HG03159 (cell line): Measurements from ENCODE around the gene MAGI1.
"Not testable (repeated sequence)": the region's sequence is repeated elsewhere in the genome, so short reads cannot be mapped to it uniquely, and the experiment has no call there.

Experiments used
- ATAC-seq: cut with Tn5 transposase; IDR thresholded peaks from one replicate; pipeline ENCODE4 v1.9.1; 2021; ENCODE audit warnings: mild to moderate bottlenecking, moderate library complexity; ENCODE audit not compliant: unreplicated experiment

MAGI1 gene

GRCh38 chr3:65583188-65583587 is 455.5 kb downstream of the MAGI1 start:
- ATAC-seq, result no peak

- no peak for ATAC-seq
Measured at GRCh38 chr3:65582012-65582717, 456.6 kb downstream of the MAGI1 start.

- ATAC-seq, result no peak
Measured at GRCh38 chr3:65581313-65581712, 457.4 kb downstream of the MAGI1 start.

GRCh38 chr3:65578861-65579260 is 459.9 kb downstream of the MAGI1 start:
- ATAC-seq, result no peak

GRCh38 chr3:65577843-65578430 is 460.8 kb downstream of the MAGI1 start:
- no peak for ATAC-seq

- ATAC-seq, result no peak
Measured at GRCh38 chr3:65576966-65577365, 461.8 kb downstream of the MAGI1 start.

- no peak for ATAC-seq
Measured at GRCh38 chr3:65576228-65576627, 462.5 kb downstream of the MAGI1 start.

- no peak for ATAC-seq
Measured at GRCh38 chr3:65575376-65575840, 463.3 kb downstream of the MAGI1 start.

GRCh38 chr3:65573548-65574116 is 465.1 kb downstream of the MAGI1 start:
- ATAC-seq, result no peak

- ATAC-seq, result no peak
Measured at GRCh38 chr3:65572175-65572777, 466.4 kb downstream of the MAGI1 start.

- ATAC-seq, result no peak
Measured at GRCh38 chr3:65569845-65570405, 468.8 kb downstream of the MAGI1 start.

GRCh38 chr3:65569129-65569528 is 469.6 kb downstream of the MAGI1 start:
- ATAC-seq, result no peak

- no peak for ATAC-seq
Measured at GRCh38 chr3:65568497-65568896, 470.2 kb downstream of the MAGI1 start.

GRCh38 chr3:65565744-65566143 is 473.0 kb downstream of the MAGI1 start:
- not testable (repeated sequence) for ATAC-seq

- no peak for ATAC-seq
Measured at GRCh38 chr3:65564483-65564882, 474.2 kb downstream of the MAGI1 start.

GRCh38 chr3:65563861-65564260 is 474.9 kb downstream of the MAGI1 start:
- ATAC-seq, result no peak

GRCh38 chr3:65562447-65562846 is 476.3 kb downstream of the MAGI1 start:
- no peak for ATAC-seq

- no peak for ATAC-seq
Measured at GRCh38 chr3:65561617-65562016, 477.1 kb downstream of the MAGI1 start.

GRCh38 chr3:65560901-65561300 is 477.8 kb downstream of the MAGI1 start:
- ATAC-seq, result no peak

- ATAC-seq, result no peak
Measured at GRCh38 chr3:65560133-65560532, 478.6 kb downstream of the MAGI1 start.

- ATAC-seq, result no peak
Measured at GRCh38 chr3:65559643-65560042, 479.1 kb downstream of the MAGI1 start.

- ATAC-seq, result no peak
Measured at GRCh38 chr3:65558826-65559225, 479.9 kb downstream of the MAGI1 start.
